SIG-M5 treated with dmso at 0.1 percent for 504 hours (cell line): ENCODE data around the gene DGKI.

Experiments used
- DNase-seq: peaks from one replicate; lab custom pipeline; 2025; ENCODE audit not compliant: unreplicated experiment; lab: John Stamatoyannopoulos, UW

Gene DGKI

DNA sequence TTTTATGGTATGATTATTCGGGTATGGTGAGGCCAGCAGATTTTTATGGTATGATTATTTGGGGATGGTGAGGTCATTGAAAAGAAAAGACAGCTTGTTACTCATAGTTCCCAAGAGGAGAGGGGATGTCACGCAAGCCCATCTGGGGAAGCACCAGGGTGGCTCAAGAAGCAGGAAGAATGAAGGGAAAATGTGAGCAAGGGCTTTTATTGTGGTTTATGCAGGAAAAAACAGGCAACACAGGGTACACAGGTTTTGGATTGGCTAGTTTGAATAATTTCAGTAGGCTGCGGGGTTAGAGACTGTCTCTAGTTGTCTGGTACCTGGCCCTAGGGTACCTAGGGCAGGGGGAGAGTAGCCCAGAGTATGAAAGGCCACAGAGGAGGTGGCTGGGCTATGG, 26.8 kb upstream of the DGKI start:
- no peak for DNase-seq

DNA sequence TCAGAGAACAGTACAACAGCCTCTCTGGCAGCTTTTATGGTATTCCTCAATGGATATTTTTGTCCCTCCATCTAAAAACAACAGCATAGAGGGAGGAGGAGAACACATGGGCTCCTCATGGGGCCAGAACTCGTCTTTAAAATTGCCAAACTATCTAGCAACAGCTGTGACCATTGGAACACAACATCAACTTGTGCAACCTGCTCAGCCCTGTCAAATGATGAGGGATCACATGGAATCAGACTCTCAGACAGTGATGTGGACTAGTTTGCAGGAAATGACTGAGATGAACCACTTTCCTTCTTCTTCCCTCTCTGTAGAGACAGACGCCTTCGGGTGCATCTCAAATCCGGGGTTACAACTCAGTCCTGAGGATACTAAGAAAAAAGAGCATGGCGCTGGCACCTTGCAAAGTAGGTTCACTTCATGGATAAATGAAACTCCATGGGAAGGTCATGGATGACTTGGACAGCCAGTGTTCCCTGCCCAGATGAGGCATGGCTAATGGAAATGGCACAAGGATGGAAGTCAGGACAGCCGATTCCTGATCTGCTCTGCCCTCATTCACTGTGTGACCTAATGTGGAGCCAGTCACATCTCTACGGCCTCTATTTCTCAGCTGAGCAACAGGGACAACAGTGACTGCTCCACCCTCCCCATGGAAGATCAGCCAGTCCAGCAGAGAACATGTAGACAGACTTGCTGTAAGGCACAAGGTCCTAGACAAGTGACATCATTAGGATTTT, 24.6 kb upstream of the DGKI start:
- DNase-seq, result no peak

DNA sequence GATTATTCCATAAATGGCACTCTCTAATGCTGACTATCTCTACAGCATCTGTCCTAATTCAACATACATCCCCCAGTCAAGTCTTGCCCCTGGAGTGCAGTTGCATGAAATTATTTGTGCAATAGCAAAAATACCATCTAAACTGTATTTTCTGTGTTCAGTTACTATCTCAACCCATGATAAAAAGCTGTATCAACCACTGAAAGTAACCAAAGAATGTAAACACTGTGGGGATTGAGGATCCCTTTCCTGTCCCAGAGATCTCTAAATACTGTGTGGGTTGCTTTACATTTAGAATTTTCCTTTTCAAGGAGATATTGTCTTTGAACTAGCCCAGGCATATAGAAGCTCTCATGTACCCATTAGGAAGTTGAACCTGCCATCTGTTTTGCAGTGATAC, 23.9 kb upstream of the DGKI start:
- no peak for DNase-seq

- DNase-seq, result no peak
Measured at GRCh38 chr7:137870078-137870477, 23.3 kb upstream of the DGKI start.

GRCh38 chr7:137869260-137869659, 22.5 kb upstream of the DGKI start:
- DNase-seq, result no peak

DNA sequence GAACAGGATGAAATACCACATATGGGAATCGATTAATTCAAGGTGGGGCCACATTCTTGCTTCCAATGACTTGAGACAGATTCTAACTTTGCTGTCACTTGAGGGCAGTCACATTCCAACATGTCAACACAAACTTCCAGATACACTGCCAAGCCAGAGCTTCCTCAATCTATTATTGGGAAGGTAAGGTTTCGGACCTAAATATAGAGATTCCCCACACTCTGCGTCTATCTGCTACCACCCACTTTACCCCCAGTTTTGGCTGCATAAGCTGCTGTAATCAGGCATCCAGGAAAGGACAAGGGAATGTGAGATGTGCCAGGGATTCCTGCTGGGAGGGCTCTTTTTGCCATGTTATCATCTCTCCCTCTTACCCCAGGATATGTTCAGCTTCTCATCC, 20.5 kb upstream of the DGKI start:
- no peak for DNase-seq

DNA sequence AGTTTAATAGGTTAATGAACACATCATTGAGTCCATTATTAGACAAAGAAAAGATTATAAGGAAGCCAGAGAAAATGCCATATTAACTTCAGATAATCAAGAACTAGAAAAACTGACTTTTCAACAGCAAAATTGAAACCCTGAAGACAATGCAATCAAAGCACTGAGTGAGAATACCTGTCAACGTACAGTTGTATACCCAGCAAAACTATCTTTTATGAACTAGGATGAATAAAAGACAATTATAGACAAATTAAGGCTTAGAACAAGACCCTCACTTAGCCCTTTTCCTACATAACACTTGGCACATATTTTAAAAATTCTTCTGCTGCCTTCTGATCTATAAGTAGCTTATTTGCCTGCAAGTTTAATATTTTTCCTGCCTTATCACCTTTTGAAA, 19.0 kb upstream of the DGKI start:
- DNase-seq, result no peak

DNA sequence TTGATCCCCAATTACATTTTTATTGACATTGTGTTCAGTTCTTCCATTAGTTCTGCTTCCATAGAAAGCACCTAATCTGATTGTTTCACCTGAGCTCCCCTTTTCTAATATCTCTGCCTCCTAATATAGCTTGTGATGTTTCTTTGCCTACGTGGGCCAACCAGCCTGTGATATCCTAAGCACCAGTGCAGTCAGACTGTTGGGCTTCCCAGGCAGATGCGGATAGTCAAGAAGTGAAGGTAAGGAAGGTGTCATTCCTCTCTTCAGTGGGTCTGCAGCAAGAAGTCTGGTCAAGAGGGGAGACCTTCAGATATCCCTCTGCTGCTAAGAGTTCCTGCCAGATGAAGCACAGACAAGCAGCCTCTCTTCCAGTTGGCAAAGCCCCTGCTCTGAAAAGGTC, 16.2 kb upstream of the DGKI start:
- no peak for DNase-seq

DNA sequence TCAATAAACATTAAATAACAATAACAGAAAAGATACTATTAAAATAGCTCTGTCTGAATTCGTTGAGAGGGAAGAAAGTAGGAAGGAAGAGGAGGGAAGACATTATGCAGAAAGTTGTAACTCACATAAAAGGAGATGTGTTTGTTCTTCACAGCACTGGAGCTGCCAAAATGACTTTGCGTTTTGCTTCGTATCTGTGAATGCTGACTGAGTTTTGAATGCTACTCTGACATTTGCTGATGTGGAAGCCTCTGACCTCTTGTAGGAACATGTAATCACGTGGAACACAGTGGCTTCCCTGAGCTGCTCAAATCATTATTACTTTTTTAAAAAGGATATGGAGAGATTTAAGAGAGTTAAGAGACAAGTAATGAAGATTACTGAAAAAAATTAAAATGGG, 15.6 kb upstream of the DGKI start:
- no peak for DNase-seq

DNA sequence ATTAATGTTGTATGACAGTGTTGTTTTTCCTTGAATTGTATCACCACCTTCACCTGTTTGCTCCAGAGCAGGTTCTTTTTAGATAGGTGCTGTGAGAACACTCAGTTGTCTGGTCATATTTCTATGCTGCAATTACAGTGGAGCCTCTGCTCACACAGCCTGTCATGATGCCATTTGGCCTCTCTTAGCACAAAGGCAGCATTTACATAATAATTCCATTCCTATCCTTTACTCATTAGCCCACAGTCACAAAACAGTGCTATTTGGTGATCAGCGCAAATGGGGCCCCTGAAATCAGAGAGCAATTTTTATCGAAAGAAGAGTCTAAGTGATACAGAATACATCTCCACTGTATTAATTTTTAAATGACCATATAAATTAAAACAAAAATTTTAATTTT, 13.8 kb upstream of the DGKI start:
- no peak for DNase-seq

- no peak for DNase-seq
Measured at GRCh38 chr7:137853053-137853452, 6.3 kb upstream of the DGKI start.

GRCh38 chr7:137852108-137852507, 5.3 kb upstream of the DGKI start:
- DNase-seq, result no peak

DNA sequence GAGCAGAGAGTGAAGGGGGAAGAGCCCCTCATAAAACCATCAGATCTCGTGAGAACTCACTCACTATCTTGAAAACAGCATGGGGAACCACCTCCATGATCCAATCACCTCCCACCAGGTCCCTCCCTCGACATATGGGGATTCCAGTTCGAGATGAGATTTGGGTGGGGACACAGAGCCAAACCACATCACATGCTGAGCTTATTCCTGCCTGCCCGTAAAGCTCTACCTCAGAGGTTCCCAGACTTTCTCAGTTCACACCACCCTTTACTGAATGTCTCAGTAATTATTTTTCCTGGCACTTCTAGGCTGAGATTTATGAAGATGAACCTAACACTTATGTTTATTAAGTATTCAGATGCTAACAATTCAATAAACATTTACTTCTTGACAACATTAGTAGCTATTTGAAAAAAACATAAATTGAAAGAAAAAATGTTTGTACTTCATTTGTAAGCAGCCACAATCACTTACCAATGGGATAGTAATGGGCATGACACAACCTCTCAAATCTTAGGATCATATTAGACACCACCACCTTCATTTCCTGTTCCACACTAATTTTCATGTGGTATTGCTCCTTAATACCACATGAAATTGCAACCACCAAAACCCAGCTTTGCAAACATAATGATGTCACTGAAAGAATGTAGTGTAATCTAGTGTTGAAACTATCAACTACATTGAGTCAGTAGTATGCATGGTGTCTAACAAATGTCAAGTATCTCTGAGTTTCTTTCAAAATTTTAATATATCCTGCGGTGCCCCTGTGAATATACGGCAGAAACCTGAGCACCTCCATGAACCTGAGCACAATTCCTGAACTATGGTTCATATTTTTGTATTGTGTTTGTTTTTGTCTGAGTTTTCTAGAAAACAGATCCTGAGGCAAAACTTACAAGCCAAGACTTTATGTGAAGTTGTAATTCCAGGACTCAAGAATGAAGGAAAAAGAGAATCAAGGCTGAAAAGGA, 4.5 kb upstream of the DGKI start:
- DNase-seq, result no peak

GRCh38 chr7:137850571-137850970, 3.8 kb upstream of the DGKI start:
- DNase-seq, result no peak

GRCh38 chr7:137848095-137848494, 1.3 kb upstream of the DGKI start:
- DNase-seq, result no peak

- no peak for DNase-seq
Measured at GRCh38 chr7:137847568-137848050, 835 bp upstream of the DGKI start.

DNA sequence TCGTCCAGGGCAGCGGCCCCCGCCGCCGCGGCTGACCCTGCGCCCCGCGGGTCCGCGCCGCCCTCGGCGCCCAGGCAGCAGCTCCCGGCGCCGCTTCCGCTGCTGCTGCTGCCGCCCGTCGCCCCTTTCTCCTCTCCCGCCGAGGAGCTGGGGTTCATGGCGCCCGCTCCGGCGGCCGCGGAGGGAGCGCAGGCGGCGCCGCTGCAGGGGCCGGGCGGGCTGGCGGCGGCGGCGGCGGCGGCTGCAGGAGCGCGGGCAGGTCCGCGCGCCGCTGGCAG, 286 bp downstream of the DGKI start:
- DNase-seq, result no peak

GRCh38 chr7:137844677-137845425, 1.9 kb downstream of the DGKI start:
- DNase-seq, result no peak

GRCh38 chr7:137839903-137840779, 6.6 kb downstream of the DGKI start:
- no peak for DNase-seq

DNA sequence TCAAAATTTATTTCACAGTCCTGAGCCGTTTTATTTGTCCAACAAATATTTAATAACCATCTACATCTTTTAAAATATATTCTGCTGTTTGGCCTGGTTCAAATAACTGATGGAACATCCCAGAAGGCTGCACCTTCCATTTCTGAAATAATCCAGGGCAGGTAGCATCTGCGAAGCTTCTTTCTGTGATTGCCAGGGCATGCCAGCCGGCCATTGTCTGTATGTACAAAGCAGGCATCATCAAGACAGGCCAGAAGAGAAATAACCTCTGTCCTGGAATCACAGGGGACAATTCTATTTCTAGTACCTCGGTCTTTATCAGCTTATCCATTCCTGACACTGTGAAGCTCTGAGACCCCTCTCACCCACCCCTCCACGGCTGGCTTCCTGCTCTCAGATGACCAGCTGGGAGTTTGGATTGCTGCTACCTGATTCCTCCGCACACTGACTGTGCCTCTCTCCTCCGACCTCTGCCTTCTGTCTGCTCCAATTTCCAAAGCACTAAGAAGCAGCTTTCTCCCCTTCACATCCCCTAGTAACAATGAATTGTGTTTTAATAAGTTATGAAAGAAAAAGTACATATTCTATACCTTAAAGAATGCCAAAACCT, 8.0 kb downstream of the DGKI start:
- DNase-seq, result no peak
